Left colon (tissue), 2 donors: ENCODE results near the gene PIP5K1B. TPM values are rescaled to one million over a fixed set of nuclear protein-coding genes. Genes with fewer than 3 reads are reported as not detected.
"Not testable (repeated sequence)": the region's sequence is repeated elsewhere in the genome, so short reads cannot be mapped to it uniquely, and the experiment has no call there.

ENCODE experiments used
- ATAC-seq: fragments of 200-7000 bp; cut with Tn5 transposase; one replicate; pipeline ENCODE4 v1.9.1; 2020; ENCODE audit warnings: mild to moderate bottlenecking, moderate library complexity
- DNase-seq, 2 donors: peaks; one replicate each; pipeline ENCODE4 v3.0.0-alpha.2; 2020
- intact Hi-C, 2 donors: fragments of 100-400 bp; cut with DNase I in 1 of 2; cut with micrococcal nuclease in 1 of 2; formaldehyde crosslinking; loops; one replicate each; pipeline versions ENCODE4 v1.11.2 to v1.14.0; 2022; cut with DNase I, micrococcal nuclease
- total RNA-seq, 2 donors: library from RNA; stranded (reverse); fragmentation: NEBNext Ultra II Directional; extraction: Animal tissue kit (Norgen Biotek cat#: 25700); gene quantifications; one replicate each; pipeline ENCODE4 v1.2.1, GENCODE V29; 2021
- donor health status: DM: no; HTN: no; CAD: no.
- donor health status: DM: yes; HTN: yes; CAD: no.

PIP5K1B gene
- total RNA-seq, 2 donors from 2014 or later, result 83.1 to 91.6 TPM

- intact Hi-C loops, result no loop called here
- ATAC-seq, result no peak
- DNase-seq, result no peak
Observed at GRCh38 chr9:68983522-68984424, 278.7 kb downstream of the PIP5K1B start.

- ATAC-seq, DNase-seq, intact Hi-C loops: not testable (repeated sequence)
Observed at GRCh38 chr9:68986949-68987348, 281.9 kb downstream of the PIP5K1B start.

GRCh38 chr9:68991457-68991856 lies 286.4 kb downstream of the PIP5K1B start:
- intact Hi-C loops, result loop anchor here in 1 of 2 donors (10.0 kb wide), 2 partner anchors 137 to 207 kb away; a partner anchor contains a TSS
- no peak for DNase-seq
- no peak for ATAC-seq

GRCh38 chr9:68995776-68996175 lies 290.7 kb downstream of the PIP5K1B start:
- no peak for DNase-seq
- ATAC-seq, result no peak
- intact Hi-C loops, result loop anchor here in 1 of 2 donors (5.0 to 10.0 kb wide), 4 partner anchors 141 to 413 kb away; a partner anchor contains a TSS

GRCh38 chr9:68996462-68996861 lies 291.4 kb downstream of the PIP5K1B start:
- no peak for ATAC-seq
- DNase-seq, result no peak
- intact Hi-C loops, result loop anchor here in 1 of 2 donors (5.0 to 10.0 kb wide), 4 partner anchors 142 to 414 kb away; a partner anchor contains a TSS

- intact Hi-C loops, result loop anchor here in 1 of 2 donors (5.0 to 10.0 kb wide), 4 partner anchors 143 to 415 kb away; a partner anchor contains a TSS
Observed at GRCh38 chr9:68997666-68998065, 292.6 kb downstream of the PIP5K1B start.

GRCh38 chr9:68998385-68998784 lies 293.3 kb downstream of the PIP5K1B start:
- DNase-seq, result no peak
- no peak for ATAC-seq
- intact Hi-C loops, result loop anchor here in 1 of 2 donors (5.0 to 10.0 kb wide), 4 partner anchors 144 to 416 kb away; a partner anchor contains a TSS

More at GRCh38 chr9:68997666-68998065, 292.6 kb downstream of the PIP5K1B start:
- DNase-seq, result no peak
- ATAC-seq, result no peak

GRCh38 chr9:68998812-68999211 lies 293.8 kb downstream of the PIP5K1B start:
- ATAC-seq (peak; percentile 7), DNase-seq (no peak)
- intact Hi-C loops, result loop anchor here in 1 of 2 donors (5.0 to 10.0 kb wide), 4 partner anchors 144 to 417 kb away; a partner anchor contains a TSS

- DNase-seq (peak; percentile 64 to 67), ATAC-seq (peak; percentile 96)
- intact Hi-C loops, result loop anchor here in 1 of 2 donors (5.0 to 10.0 kb wide), 4 partner anchors 145 to 417 kb away; a partner anchor contains a TSS
Observed at GRCh38 chr9:68999393-69000105, 294.5 kb downstream of the PIP5K1B start.

GRCh38 chr9:69001921-69002320 lies 296.9 kb downstream of the PIP5K1B start:
- DNase-seq (no peak), ATAC-seq (no peak)
- intact Hi-C loops, result no loop called here

GRCh38 chr9:69003051-69003450 lies 298.0 kb downstream of the PIP5K1B start:
- no peak for DNase-seq
- intact Hi-C loops, result no loop called here

GRCh38 chr9:69004836-69005235 lies 299.8 kb downstream of the PIP5K1B start:
- intact Hi-C loops, result no loop called here
- ATAC-seq (no peak), DNase-seq (no peak)

More at GRCh38 chr9:69003051-69003450, 298.0 kb downstream of the PIP5K1B start:
- ATAC-seq, result no peak

- no peak for ATAC-seq
- no peak for DNase-seq
- intact Hi-C loops, result no loop called here
Observed at GRCh38 chr9:69009708-69010107, 304.7 kb downstream of the PIP5K1B start.

- intact Hi-C loops, result no loop called here
- no peak for ATAC-seq
- no peak for DNase-seq
Observed at GRCh38 chr9:69012696-69013381, 307.8 kb downstream of the PIP5K1B start.

GRCh38 chr9:69013382-69013727 lies 308.3 kb downstream of the PIP5K1B start:
- intact Hi-C loops, result no loop called here
- DNase-seq (no peak), ATAC-seq (no peak)

- no peak for DNase-seq
- intact Hi-C loops, result no loop called here
- no peak for ATAC-seq
Observed at GRCh38 chr9:69014013-69014412, 309.0 kb downstream of the PIP5K1B start, which contains the start of gene PRKACG. Gene PRKACG, minus strand, starts transcription at chr9:69014113. Its CDS starts 21 bp downstream, at chr9:69014092.

- DNase-seq (no peak), ATAC-seq (no peak)
- intact Hi-C loops, result no loop called here
Observed at GRCh38 chr9:69016191-69017096, 311.4 kb downstream of the PIP5K1B start.

GRCh38 chr9:69018737-69019136 lies 313.7 kb downstream of the PIP5K1B start:
- DNase-seq, result no peak
- intact Hi-C loops, result no loop called here
- ATAC-seq, result no peak
